BLaER1 treated with 17β-estradiol and CSF1 and Interleukin-3, amounts not matched to agents 10 nM and 100 nM (cell line): ENCODE data around the gene SMC1A.
A peak's percentile ranks its signal among the peaks of the same experiment; 100 is the strongest.
"Not testable (repeated sequence)": the region's sequence is repeated elsewhere in the genome, so short reads cannot be mapped to it uniquely, and the experiment has no call there.

Experiments used
- H3K27ac ChIP-seq, 11 experiments: shearing (Covaris generic); formaldehyde crosslinking; 2 replicates each; pipeline ENCODE4 v1.8.1; 2022
- H3K27me3 ChIP-seq, 11 experiments: shearing (Covaris generic); formaldehyde crosslinking; 2 replicates each; pipeline ENCODE4 v1.8.1; 2022
- H3K36me3 ChIP-seq, 11 experiments: shearing (Covaris generic); formaldehyde crosslinking; 2 replicates each; pipeline ENCODE4 v1.8.1; 2022
- H3K4me1 ChIP-seq, 10 experiments: shearing (Covaris generic); formaldehyde crosslinking; 2 replicates each; pipeline ENCODE4 v1.8.1; 2022
- H3K4me2 ChIP-seq, 11 experiments: shearing (Covaris generic); formaldehyde crosslinking; 2 replicates each; pipeline ENCODE4 v1.8.1; 2022
- H3K4me3 ChIP-seq, 10 experiments: shearing (Covaris generic); formaldehyde crosslinking; 2 replicates each; pipeline ENCODE4 v1.8.1; 2022
- H3K9ac ChIP-seq, 11 experiments: shearing (Covaris generic); formaldehyde crosslinking; 2 replicates each; pipeline ENCODE4 v1.8.1; 2022
- H3K9me3 ChIP-seq, 11 experiments: shearing (Covaris generic); formaldehyde crosslinking; replicated peaks in 1 of 11; 2 replicates each; pipeline ENCODE4 v1.8.1; 2022
- H4K20me1 ChIP-seq, 11 experiments: shearing (Covaris generic); formaldehyde crosslinking; 2 replicates each; pipeline ENCODE4 v1.8.1; 2022
- Cebpa-rat ChIP-seq, 11 experiments: shearing (Covaris generic); IDR thresholded peaks; 2 replicates each; pipeline ENCODE4 v1.8.1; 2022

Gene SMC1A

DNA sequence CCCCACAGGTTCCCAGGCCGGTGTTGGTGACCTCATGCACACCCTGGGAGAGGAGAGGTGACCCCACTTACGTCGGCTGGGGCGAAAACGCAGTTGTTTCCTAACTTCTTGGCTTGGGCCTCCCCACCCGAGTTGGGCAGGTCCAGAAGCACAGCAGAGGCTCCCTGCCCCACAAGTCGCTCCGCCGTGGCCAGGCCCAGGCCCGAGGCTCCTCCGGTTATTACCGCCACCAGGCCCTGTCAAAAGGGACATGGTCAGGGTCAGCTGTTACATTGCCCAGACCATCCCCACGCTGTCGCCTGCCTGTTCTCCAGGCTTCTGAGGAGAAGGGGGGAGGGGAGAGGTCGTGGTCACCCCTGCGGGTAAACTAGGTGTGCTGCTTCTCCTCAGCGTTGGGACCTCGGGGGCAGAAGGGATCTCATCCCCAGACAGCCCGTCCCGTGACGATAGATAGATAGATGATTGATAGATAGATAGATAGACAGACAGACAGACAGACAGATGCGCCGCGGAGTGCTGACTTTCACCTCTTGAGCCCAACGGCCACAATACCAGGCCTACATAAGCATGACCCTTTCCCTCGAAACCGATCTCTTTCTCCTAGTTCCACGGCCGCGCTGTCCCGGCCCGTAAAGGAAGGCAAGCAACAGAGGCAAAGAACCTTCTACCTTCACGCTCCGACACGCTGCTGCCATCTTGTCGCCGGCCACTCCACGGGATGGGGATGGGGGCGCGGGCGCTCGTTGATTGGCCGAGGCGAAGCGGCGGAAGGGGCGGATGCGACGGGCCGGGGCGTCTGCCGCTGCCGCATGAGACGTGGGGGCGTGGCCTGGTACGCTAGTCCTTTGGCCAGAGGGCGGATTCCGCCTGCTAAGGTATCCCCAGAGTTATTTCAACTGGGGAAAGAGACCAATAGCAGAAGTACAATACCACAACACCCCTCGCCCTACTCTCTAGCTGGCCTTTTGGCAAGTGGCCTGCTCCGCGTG lies 11.5 kb upstream of the SMC1A start, which contains the start of gene HSD17B10:
HSD17B10 (minus strand) TSS at position 720 of the 989 bp plus-strand sequence; CDS start at position 695, 25 bp downstream.
- H3K36me3 ChIP-seq: peaks cover 0 to 36% (median 13%) of the 10 kb centered on the region in 11 experiments; a peak in 17 of 22 replicates
- no peak for TF ChIP-seq Cebpa-rat (IDR thresholded peaks at IDR 0.05)
- H3K27ac ChIP-seq: peak within 1 kb of the TSS; percentile 44 to 84 (median 79); a peak in 21 of 22 replicates
- H3K9me3 ChIP-seq: no peaks in the 10 kb centered on the region
- peaks cover 4 to 20% (median 12%) of the 10 kb centered on the region in 10 experiments; a peak in 18 of 20 replicates for H3K4me1 ChIP-seq
- H3K4me3 ChIP-seq: peak within 1 kb of the TSS; percentile 64 to 79 (median 72)
- peaks cover 47 to 88% (median 77%) of the 10 kb centered on the region in 11 experiments for H3K27me3 ChIP-seq
- H3K9ac ChIP-seq: peak within 1 kb of the TSS; percentile 76 to 87 (median 83)
- H4K20me1 ChIP-seq: no peaks in the 10 kb centered on the region; a peak in 1 of 22 replicates
- peak within 1 kb of the TSS; percentile 76 to 89 (median 82) for H3K4me2 ChIP-seq

DNA sequence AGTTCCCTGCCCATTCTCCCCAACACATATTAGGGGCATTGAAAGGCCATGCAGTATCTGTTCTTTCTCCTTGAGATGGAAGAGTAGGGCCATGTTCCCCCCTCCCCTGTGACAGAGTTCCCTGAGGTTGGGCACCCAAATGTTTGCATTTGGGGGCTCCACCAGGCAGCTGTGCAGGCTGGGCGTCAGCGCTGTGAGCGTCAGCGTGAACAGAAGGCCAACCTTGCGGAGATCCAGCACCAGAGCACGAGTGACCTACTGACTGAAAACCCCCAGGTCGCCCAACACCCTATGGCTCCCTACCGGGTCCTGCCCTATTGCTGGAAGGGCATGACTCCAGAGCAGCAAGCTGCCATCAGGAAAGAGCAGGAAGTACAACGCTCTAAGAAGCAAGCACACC lies 7.8 kb upstream of the SMC1A start:
- Histone ChIP-seq H3K4me1 (peaks cover 4 to 15% (median 12%) of the 10 kb centered on the region in 10 experiments; a peak in 18 of 20 replicates), H3K27me3 (peaks cover 78 to 97% (median 92%) of the 10 kb centered on the region in 11 experiments), H3K9me3 (no peaks in the 10 kb centered on the region), H3K4me3 (no peak overlapping the region), H3K27ac (no peak overlapping the region), H3K4me2 (no peak overlapping the region), H3K36me3 (peaks cover 0 to 36% (median 13%) of the 10 kb centered on the region in 11 experiments; a peak in 17 of 22 replicates), H3K9ac (no peak overlapping the region), H4K20me1 (peaks cover 0 to 11% (median 0%) of the 10 kb centered on the region in 11 experiments; a peak in 4 of 22 replicates)
- TF ChIP-seq Cebpa-rat (IDR thresholded peaks at IDR 0.05): no peak

DNA sequence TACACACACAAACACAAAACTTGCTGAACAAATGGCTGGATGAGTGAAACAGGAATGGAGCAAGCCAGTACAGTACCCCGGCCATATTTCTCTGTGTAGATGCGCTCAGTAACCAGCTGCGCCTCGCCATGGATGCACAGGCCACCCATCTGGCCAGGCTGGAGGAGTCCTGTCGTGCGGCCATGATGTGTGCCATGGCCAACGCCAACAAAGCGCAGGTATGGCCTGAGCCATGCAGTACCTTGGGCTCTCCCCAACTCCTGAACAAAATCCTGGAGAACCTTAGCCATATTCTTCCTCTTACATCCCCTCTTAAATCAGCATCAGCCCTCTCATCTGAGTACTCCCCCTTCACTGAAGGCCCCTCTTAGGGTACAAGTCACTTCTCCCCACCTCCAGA lies 7.3 kb upstream of the SMC1A start:
- H3K27me3 ChIP-seq: peaks cover 75 to 99% (median 91%) of the 10 kb centered on the region in 11 experiments
- H3K4me1 ChIP-seq: peaks cover 4 to 10% (median 9%) of the 10 kb centered on the region in 10 experiments; a peak in 18 of 20 replicates
- peaks cover 0 to 36% (median 13%) of the 10 kb centered on the region in 11 experiments; a peak in 17 of 22 replicates for H3K36me3 ChIP-seq
- no peak overlapping the region for H3K4me3 ChIP-seq
- no peaks in the 10 kb centered on the region for H3K9me3 ChIP-seq
- no peak overlapping the region for H3K4me2 ChIP-seq
- no peak overlapping the region for H3K27ac ChIP-seq
- H3K9ac ChIP-seq: no peak overlapping the region
- peaks cover 0 to 11% (median 0%) of the 10 kb centered on the region in 11 experiments; a peak in 4 of 22 replicates for H4K20me1 ChIP-seq
- TF ChIP-seq Cebpa-rat (IDR thresholded peaks at IDR 0.05): no peak

DNA sequence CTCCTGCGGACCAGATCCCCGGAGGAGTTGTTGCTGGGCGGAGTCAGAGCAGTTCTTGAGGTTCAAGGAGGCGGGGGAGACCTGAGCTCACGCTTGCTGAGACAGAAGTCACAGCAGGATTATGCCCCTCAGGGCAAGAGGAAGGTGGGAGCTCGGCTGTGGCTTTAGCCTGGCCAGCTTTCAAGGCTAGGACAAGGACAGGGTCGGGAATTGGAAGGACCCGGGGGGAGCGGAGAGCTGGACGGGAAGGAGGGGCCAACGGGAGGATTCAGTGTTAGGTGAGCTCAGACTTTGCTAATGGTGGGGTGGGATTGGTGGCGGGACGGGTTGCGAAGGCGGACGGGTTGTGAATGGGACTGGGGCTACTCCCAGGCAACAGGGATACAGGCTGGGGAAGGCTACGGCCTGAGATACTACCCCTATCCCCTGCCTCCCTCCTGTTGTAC lies 430 bp upstream of the SMC1A start, which contains the start of gene RIBC1:
RIBC1 (plus strand) TSS at position 13 of the 446 bp plus-strand sequence. CDS start 3,404 bp downstream, outside the sequence.
- Histone ChIP-seq H3K4me2 (peak within 1 kb of the TSS; percentile 69 to 86 (median 80)), H3K4me3 (peak within 1 kb of the TSS; percentile 55 to 78 (median 70)), H3K27me3 (peaks cover 23 to 93% (median 70%) of the 10 kb centered on the region in 11 experiments), H3K27ac (peak within 1 kb of the TSS; percentile 88 to 97 (median 95)), H3K9ac (peak within 1 kb of the TSS; percentile 87 to 97 (median 95)), H3K36me3 (peaks cover 0 to 12% (median 5%) of the 10 kb centered on the region in 11 experiments; a peak in 5 of 22 replicates), H3K9me3 (peaks cover 0 to 8% (median 0%) of the 10 kb centered on the region in 11 experiments; a peak in 5 of 22 replicates), H3K4me1 (peaks cover 12 to 22% (median 17%) of the 10 kb centered on the region in 10 experiments), H4K20me1 (peaks cover 13 to 49% (median 41%) of the 10 kb centered on the region in 11 experiments; a peak in 21 of 22 replicates)
- no peak for TF ChIP-seq Cebpa-rat (IDR thresholded peaks at IDR 0.05)

DNA sequence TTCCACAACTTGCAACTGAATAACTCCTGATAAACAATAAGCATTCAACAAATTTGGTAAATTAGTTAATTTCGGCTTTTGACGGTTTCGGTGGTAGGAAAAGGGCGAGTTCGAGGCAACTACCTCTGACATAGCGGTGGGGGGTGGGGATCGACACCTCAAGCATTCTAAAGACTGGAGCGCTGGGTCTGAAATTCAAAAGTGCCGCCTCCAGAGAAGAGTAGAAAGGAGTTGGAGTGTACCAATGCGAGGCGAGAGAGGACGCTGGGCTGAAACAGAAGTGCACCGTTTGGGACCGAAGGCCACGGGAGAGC lies 725 bp downstream of the SMC1A start:
- H4K20me1 ChIP-seq: peaks cover 13 to 55% (median 52%) of the 10 kb centered on the region in 11 experiments; a peak in 21 of 22 replicates
- peak overlapping the region; percentile 87 to 97 (median 95) for H3K9ac ChIP-seq
- TF ChIP-seq Cebpa-rat (IDR thresholded peaks at IDR 0.05): no peak
- peak overlapping the region; percentile 88 to 97 (median 95) for H3K27ac ChIP-seq
- H3K36me3 ChIP-seq: peaks cover 0 to 21% (median 5%) of the 10 kb centered on the region in 11 experiments; a peak in 7 of 22 replicates
- H3K4me3 ChIP-seq: peak overlapping the region; percentile 55 to 78 (median 70)
- H3K4me1 ChIP-seq: peaks cover 12 to 22% (median 17%) of the 10 kb centered on the region in 10 experiments
- H3K4me2 ChIP-seq: peak overlapping the region; percentile 56 to 86 (median 76)
- H3K27me3 ChIP-seq: peaks cover 16 to 89% (median 69%) of the 10 kb centered on the region in 11 experiments
- H3K9me3 ChIP-seq: peaks cover 0 to 8% (median 0%) of the 10 kb centered on the region in 11 experiments; a peak in 5 of 22 replicates

DNA sequence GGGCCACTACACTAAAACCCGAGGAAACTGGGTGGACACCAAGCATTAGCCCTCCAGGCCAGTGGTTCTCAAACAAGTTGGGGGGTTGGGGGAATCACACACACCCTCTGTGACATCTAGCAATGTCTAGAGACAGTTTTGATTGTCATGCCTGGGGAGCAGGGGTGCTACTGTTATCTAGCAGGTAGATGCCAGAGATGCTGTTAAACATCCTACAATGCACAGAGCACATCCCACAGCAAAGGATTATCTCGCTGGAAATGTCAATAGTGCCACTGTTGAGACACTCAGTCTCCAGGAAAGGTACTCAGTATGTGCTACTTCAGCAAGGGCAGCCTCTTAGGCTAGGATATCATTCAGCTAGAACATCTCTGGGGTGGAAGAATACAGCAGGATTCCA lies 1.3 kb downstream of the SMC1A start:
- Histone ChIP-seq H3K27me3 (peaks cover 15 to 89% (median 68%) of the 10 kb centered on the region in 11 experiments; a peak in 21 of 22 replicates), H3K4me1 (peaks cover 12 to 22% (median 17%) of the 10 kb centered on the region in 10 experiments), H3K4me3 (peak overlapping the region; percentile 55 to 78 (median 70); a peak in 18 of 20 replicates), H3K9ac (peak overlapping the region; percentile 87 to 97 (median 95); a peak in 21 of 22 replicates), H4K20me1 (peaks cover 13 to 61% (median 56%) of the 10 kb centered on the region in 11 experiments; a peak in 21 of 22 replicates), H3K4me2 (peak overlapping the region; percentile 56 to 86 (median 76)), H3K36me3 (peaks cover 0 to 21% (median 5%) of the 10 kb centered on the region in 11 experiments; a peak in 7 of 22 replicates), H3K9me3 (peaks cover 0 to 8% (median 0%) of the 10 kb centered on the region in 11 experiments; a peak in 5 of 22 replicates), H3K27ac (peak overlapping the region in 8 of 11 experiments; percentile 95 to 97 (median 96); a peak in 14 of 22 replicates)
- no peak for TF ChIP-seq Cebpa-rat (IDR thresholded peaks at IDR 0.05)

DNA sequence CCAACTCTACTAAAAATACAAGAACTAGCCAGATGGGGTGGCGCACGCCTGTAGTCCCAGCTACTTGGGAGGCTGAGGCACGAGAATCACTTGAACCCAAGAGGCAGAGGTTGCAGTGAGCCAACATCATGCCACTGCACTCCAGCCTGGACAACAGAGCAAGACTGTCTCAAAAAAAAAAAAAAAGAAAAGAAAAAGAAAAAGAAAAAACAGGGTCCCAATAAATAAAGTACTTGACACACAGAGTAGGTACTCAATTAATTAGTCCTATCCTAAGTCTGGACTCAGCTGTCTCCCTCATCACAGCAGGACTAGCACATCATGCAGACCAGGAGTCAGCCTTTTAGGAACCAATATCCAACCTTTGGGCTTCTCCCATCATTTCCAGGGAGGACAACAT lies 2.1 kb downstream of the SMC1A start:
- peaks cover 13 to 68% (median 62%) of the 10 kb centered on the region in 11 experiments; a peak in 21 of 22 replicates for H4K20me1 ChIP-seq
- not testable (repeated sequence) for H3K9me3 ChIP-seq, H3K27ac ChIP-seq
- peak overlapping the region in 4 of 10 experiments; percentile 68 to 78 (median 72); a peak in 6 of 20 replicates for H3K4me3 ChIP-seq
- peaks cover 0 to 24% (median 7%) of the 10 kb centered on the region in 11 experiments; a peak in 7 of 22 replicates for H3K36me3 ChIP-seq
- peak overlapping the region in 10 of 11 experiments; percentile 56 to 86 (median 78); a peak in 17 of 22 replicates for H3K4me2 ChIP-seq
- H3K4me1 ChIP-seq: peaks cover 12 to 22% (median 17%) of the 10 kb centered on the region in 10 experiments
- peak overlapping the region in 6 of 11 experiments; percentile 94 to 97 (median 96); a peak in 7 of 22 replicates for H3K9ac ChIP-seq
- peaks cover 10 to 88% (median 65%) of the 10 kb centered on the region in 11 experiments; a peak in 20 of 22 replicates for H3K27me3 ChIP-seq

DNA sequence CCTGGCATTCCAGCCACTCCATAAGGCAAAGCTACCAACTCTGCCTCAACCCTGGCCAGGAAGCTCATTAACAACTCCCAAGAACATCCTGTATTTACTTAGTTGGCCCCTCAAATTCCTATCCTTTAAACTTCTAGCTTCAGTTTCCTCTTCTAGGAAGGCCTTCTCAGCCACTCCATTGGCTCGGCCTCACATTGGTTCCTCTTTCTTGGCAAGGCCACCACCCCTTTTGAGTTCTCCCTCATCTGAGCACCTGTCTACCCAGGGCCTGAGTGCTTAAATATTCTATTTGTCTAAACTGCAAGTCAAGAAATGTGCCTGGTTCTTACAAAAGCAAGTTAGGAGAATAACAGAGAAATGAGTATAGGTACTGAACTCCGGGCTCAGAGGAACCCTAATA lies 10.0 kb downstream of the SMC1A start:
- Histone ChIP-seq H3K4me3 (no peak overlapping the region), H3K36me3 (peaks cover 54 to 91% (median 77%) of the 10 kb centered on the region in 11 experiments), H3K4me2 (no peak overlapping the region), H3K27me3 (peaks cover 73 to 99% (median 94%) of the 10 kb centered on the region in 11 experiments), H4K20me1 (peaks cover 0 to 82% (median 58%) of the 10 kb centered on the region in 11 experiments; a peak in 19 of 22 replicates), H3K27ac (no peak overlapping the region), H3K9ac (no peak overlapping the region), H3K9me3 (no peaks in the 10 kb centered on the region), H3K4me1 (peaks cover 0 to 7% (median 0%) of the 10 kb centered on the region in 10 experiments; a peak in 2 of 20 replicates)
- no peak for TF ChIP-seq Cebpa-rat (IDR thresholded peaks at IDR 0.05)
